Measurements from ENCODE around the gene MMAB.

- TF ChIP-seq POLR2A (IDR thresholded peaks at IDR 0.05) (no peak), POLR2AphosphoS5 (IDR thresholded peaks at IDR 0.05) (no peak)
- TF ChIP-seq, protein P1, sequence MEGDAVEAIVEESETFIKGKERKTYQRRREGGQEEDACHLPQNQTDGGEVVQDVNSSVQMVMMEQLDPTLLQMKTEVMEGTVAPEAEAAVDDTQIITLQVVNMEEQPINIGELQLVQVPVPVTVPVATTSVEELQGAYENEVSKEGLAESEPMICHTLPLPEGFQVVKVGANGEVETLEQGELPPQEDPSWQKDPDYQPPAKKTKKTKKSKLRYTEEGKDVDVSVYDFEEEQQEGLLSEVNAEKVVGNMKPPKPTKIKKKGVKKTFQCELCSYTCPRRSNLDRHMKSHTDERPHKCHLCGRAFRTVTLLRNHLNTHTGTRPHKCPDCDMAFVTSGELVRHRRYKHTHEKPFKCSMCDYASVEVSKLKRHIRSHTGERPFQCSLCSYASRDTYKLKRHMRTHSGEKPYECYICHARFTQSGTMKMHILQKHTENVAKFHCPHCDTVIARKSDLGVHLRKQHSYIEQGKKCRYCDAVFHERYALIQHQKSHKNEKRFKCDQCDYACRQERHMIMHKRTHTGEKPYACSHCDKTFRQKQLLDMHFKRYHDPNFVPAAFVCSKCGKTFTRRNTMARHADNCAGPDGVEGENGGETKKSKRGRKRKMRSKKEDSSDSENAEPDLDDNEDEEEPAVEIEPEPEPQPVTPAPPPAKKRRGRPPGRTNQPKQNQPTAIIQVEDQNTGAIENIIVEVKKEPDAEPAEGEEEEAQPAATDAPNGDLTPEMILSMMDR (IDR thresholded peaks at IDR 0.05): no peak
These were observed 6.9 kb downstream of the MMAB start for GRCh38 chr12:109566424-109566823.

All from transverse colon (tissue), 4 donors.